ENCODE measurements around the gene RFFL.

GRCh38 chr17:35101036-35101435 is 37.5 kb upstream of the RFFL start:
- TF ChIP-seq TCF7L2 (IDR thresholded peaks at IDR 0.05; ENCODE audit: low read depth, low read length) (no peak), E2F6 (IDR thresholded peaks at IDR 0.05; ENCODE audit: borderline replicate concordance in 1 of 2, extremely low read depth in 1 of 2, insufficient read depth in 1 of 2, insufficient read length in 1 of 2, low read depth in 1 of 2, low read length in 1 of 2, poor library complexity in 1 of 2, severe bottlenecking in 1 of 2) (no peak), BRF2 (IDR thresholded peaks at IDR 0.05; ENCODE audit: borderline replicate concordance, insufficient read depth, insufficient read length) (no peak), PHF20 (IDR thresholded peaks at IDR 0.05; ENCODE audit: partially characterized antibody) (no peak), CC2D1A (IDR thresholded peaks at IDR 0.05) (no peak), REST (IDR thresholded peaks at IDR 0.05; ENCODE audit: borderline replicate concordance) (no peak), REST (CRISPR knock-in tag; IDR thresholded peaks at IDR 0.05; ENCODE audit: low read depth) (no peak)

Measured in K562 (cell line).